ENCODE data around the gene NPAS2. TPM values are rescaled to one million over a fixed set of nuclear protein-coding genes. Genes with fewer than 3 reads are reported as not detected.

Gene NPAS2
- total and polyA plus RNA-seq, 2 of the 8 experiments (the other 6 are each of a cell fraction or from before 2014, with no cell fraction given), result 1.8 to 1.9 TPM

DNA sequence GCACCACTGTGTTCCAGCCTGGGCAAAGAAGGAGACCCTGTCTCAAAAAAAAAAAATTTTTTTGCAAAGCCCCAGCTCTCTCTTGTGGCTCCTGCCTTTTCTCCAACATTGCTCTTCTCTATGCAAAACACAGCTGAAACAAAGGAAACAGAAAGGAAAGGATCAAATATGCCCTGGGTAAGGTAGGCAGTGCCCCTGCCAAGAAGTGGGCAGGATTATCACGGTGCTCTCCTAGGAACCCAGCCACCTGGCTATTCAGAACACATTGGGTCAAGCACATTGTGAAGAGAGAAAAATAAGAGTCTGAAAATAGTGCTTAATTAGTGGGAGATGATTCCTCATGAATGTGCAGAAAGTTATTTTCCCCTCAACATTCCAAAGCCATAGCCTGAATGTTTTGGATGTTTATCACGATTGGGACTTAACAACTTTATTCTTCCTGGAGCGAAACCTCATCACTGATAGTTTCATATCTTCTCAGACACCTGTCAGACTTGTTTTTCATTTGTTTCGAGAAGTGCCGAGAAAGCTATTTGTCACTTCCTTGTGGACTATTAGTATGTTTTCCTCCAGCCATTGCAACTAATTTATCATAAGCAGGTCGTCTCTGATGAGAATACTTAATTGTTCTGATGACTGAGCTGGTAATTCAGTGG lies 139.4 kb downstream of the NPAS2 start:
- no peak overlapping the region for H2BK120ac ChIP-seq (replicated peaks; ENCODE audit: low read depth, low read length)
- FAIRE-seq, result no peak
- H3K4me2 ChIP-seq (ENCODE audit: insufficient read depth in 1 of 2, low read depth in 2 of 2, low read length in 2 of 2), result no peak overlapping the region
- ChIA-PET POLR2A (ENCODE audit: partially characterized antibody) (no interaction called here), CTCF (ENCODE audit: partially characterized antibody) (interaction anchor here (1.0 to 1.4 kb wide), 3 partner anchors 9 to 40 kb away, joined by 3 read pairs; no protein-coding TSS in a partner anchor)
- no peaks in the 10 kb centered on the region for H4K20me1 ChIP-seq (replicated peaks in 1 of 2; ENCODE audit: control insufficient read depth in 1 of 2, insufficient read depth in 2 of 2, low read length in 2 of 2)
- no peaks in the 10 kb centered on the region for H3K27me3 ChIP-seq (replicated peaks in 1 of 4; ENCODE audit: control insufficient read depth in 3 of 4, extremely low read depth in 1 of 4, insufficient read depth in 3 of 4, low read length in 3 of 4)
- H4K91ac ChIP-seq (replicated peaks; ENCODE audit: insufficient read length, low read length), result no peak overlapping the region
- no peak overlapping the region for H3K23ac ChIP-seq (ENCODE audit: insufficient read length)
- no peak overlapping the region for H2BK12ac ChIP-seq (ENCODE audit: low read depth, low read length)
- peaks cover 0 to 3% (median 0%) of the 10 kb centered on the region in 4 experiments; a peak in 1 of 7 replicates for H3K4me1 ChIP-seq (replicated peaks in 1 of 4; ENCODE audit: control insufficient read depth in 3 of 4, insufficient read depth in 4 of 4, low read length in 3 of 4)
- no peak overlapping the region for H3K27ac ChIP-seq (ENCODE audit: low read depth, low read length)
- H3K23me2 ChIP-seq (ENCODE audit: low read depth, low read length), result no peaks in the 10 kb centered on the region
- TF ChIP-seq ASH2L (IDR thresholded peaks at IDR 0.05; ENCODE audit: low read length) (no peak), SRF (IDR thresholded peaks at IDR 0.05; ENCODE audit: low read depth, low read length) (no peak), RNF2 (IDR thresholded peaks at IDR 0.05; ENCODE audit: borderline replicate concordance, low read depth, low read length, missing control alignments, poor library complexity, severe bottlenecking) (no peak), SP2 (IDR thresholded peaks at IDR 0.05; ENCODE audit: low read length) (no peak), NRF1 (IDR thresholded peaks at IDR 0.05; ENCODE audit: low read depth, low read length) (no peak)
- TF ChIP-seq, protein P1, sequence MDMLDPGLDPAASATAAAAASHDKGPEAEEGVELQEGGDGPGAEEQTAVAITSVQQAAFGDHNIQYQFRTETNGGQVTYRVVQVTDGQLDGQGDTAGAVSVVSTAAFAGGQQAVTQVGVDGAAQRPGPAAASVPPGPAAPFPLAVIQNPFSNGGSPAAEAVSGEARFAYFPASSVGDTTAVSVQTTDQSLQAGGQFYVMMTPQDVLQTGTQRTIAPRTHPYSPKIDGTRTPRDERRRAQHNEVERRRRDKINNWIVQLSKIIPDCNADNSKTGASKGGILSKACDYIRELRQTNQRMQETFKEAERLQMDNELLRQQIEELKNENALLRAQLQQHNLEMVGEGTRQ (IDR thresholded peaks at IDR 0.05; ENCODE audit: low read length), result no peak
- no peak overlapping the region for H3K9ac ChIP-seq (replicated peaks in 1 of 4; ENCODE audit: extremely low read depth in 1 of 4, low read depth in 3 of 4, low read length in 3 of 4)
- H2AFZ ChIP-seq (ENCODE audit: low read length), result no peak overlapping the region
- H3K4ac ChIP-seq (replicated peaks; ENCODE audit: insufficient read length, low read depth, low read length), result no peak overlapping the region
- H4K8ac ChIP-seq (ENCODE audit: extremely low read depth, insufficient read depth, low read length), result no peak overlapping the region
- no peak overlapping the region for H3K56ac ChIP-seq (replicated peaks; ENCODE audit: insufficient read length, low read depth, low read length)
- no peak overlapping the region for H2BK5ac ChIP-seq (ENCODE audit: low read depth, low read length)
- H2BK20ac ChIP-seq (ENCODE audit: low read length), result no peak overlapping the region
- DNase-seq (ENCODE audit: low read depth in 1 of 2, low spot score in 2 of 2), result no peak
- no peak overlapping the region for H3K18ac ChIP-seq (ENCODE audit: extremely low read depth, low read length)
- H3K9me3 ChIP-seq (ENCODE audit: insufficient read depth in 2 of 2, low read depth in 1 of 2, low read length in 1 of 2), result no peaks in the 10 kb centered on the region
- no peaks in the 10 kb centered on the region for H3K79me2 ChIP-seq (ENCODE audit: control insufficient read depth in 1 of 2, insufficient read depth in 2 of 2, low read length in 2 of 2)
- no peak overlapping the region for H3K4me3 ChIP-seq (ENCODE audit: extremely low read depth in 1 of 4, insufficient read depth in 2 of 4, low read depth in 3 of 4, low read length in 4 of 4)
- 74% methylated on average over 6 of the region's 6 CpGs; no CpG with 5 or more reads in 1 of the 2 experiments for WGBS, 2 experiments (ENCODE audit: extremely low coverage in 1 of 2, insufficient coverage in 1 of 2, insufficient read length in 1 of 2, insufficient replicate concordance in 2 of 2, low coverage in 1 of 2, low lambda C conversion rate in 2 of 2, missing lambda C conversion rate in 1 of 2)
- H2BK15ac ChIP-seq (ENCODE audit: low read length), result no peak overlapping the region
- no peak overlapping the region for H2AK5ac ChIP-seq (ENCODE audit: low read depth, low read length)
- no peak overlapping the region for H3K14ac ChIP-seq (ENCODE audit: insufficient read length)
- no peaks in the 10 kb centered on the region for H3K36me3 ChIP-seq (ENCODE audit: control insufficient read depth in 2 of 4, insufficient read depth in 4 of 4, low read length in 3 of 4)
- no peaks in the 10 kb centered on the region for H3K79me1 ChIP-seq (ENCODE audit: low read depth, low read length)
- no peak overlapping the region for H4K5ac ChIP-seq (ENCODE audit: insufficient read length, low read depth, low read length)

Measured in H1 (cell line).